K562 (cell line): ENCODE results near the gene KCNJ14. TPM values are rescaled to one million over a fixed set of nuclear protein-coding genes. Genes with fewer than 3 reads are reported as not detected.

ENCODE experiments used
- BCLAF1 ChIP-seq, 2 experiments: fragments of 450-650 bp in 1 of 2; IDR thresholded peaks; 2 replicates each; pipeline ENCODE4 v1.6.1; 2011 to 2017; ENCODE audit warnings: low read depth in 2 of 2, antibody characterized with exemption in 1 of 2, borderline replicate concordance in 1 of 2, low read length in 1 of 2, mild to moderate bottlenecking in 1 of 2, mixed read lengths in 1 of 2; ENCODE audit not compliant: control insufficient read depth in 1 of 2
- HDAC2 ChIP-seq: fragments of 450-650 bp; IDR thresholded peaks from 2 replicates; pipeline ENCODE4 v1.6.1; 2016; ENCODE audit warnings: mild to moderate bottlenecking
- MITF ChIP-seq: IDR thresholded peaks from 2 replicates; pipeline ENCODE4 v1.6.1; 2014; ENCODE audit warnings: antibody characterized with exemption
- NBN ChIP-seq: fragments of 450-650 bp; IDR thresholded peaks from 2 replicates; pipeline ENCODE4 v1.6.1; 2016; ENCODE audit warnings: low read depth, mild to moderate bottlenecking
- SP1 ChIP-seq: sonication (generic); formaldehyde crosslinking; IDR thresholded peaks from 2 replicates; pipeline ENCODE4 v1.8.1; 2022; ENCODE audit warnings: mild to moderate bottlenecking, missing genetic modification reagents
- TEAD4 ChIP-seq, 2 experiments: sonication (generic) in 1 of 2; formaldehyde crosslinking in 1 of 2; IDR thresholded peaks; 2 replicates each; pipeline versions ENCODE4 v1.6.1 to v1.8.0; 2012 to 2022; ENCODE audit warnings: borderline replicate concordance in 1 of 2, inconsistent platforms in 1 of 2, low read length in 1 of 2, mild to moderate bottlenecking in 1 of 2, missing genetic modification reagents in 1 of 2
- ZFP1 ChIP-seq: fragments of 450-650 bp; formaldehyde crosslinking; IDR thresholded peaks from 2 replicates; pipeline ENCODE4 v1.4.0; 2020; ENCODE audit warnings: mild to moderate bottlenecking, mixed read lengths
- ZFX ChIP-seq: sonication (generic); formaldehyde crosslinking; IDR thresholded peaks from 2 replicates; pipeline ENCODE4 v1.8.0; 2022; ENCODE audit warnings: mild to moderate bottlenecking, missing genetic modification reagents, moderate library complexity
- ZKSCAN1 ChIP-seq: fragments of 150-350 bp; IDR thresholded peaks from 2 replicates; pipeline ENCODE4 v1.6.1; 2016; ENCODE audit warnings: low read depth, low read length
- ZNF140 ChIP-seq: fragments of 250-450 bp; sonication (Bioruptor Pico); IDR thresholded peaks from 2 replicates; pipeline ENCODE4 v1.8.0; 2021; ENCODE audit warnings: moderate library complexity, mild to moderate bottlenecking, inconsistent platforms
- ZNF518B ChIP-seq: fragments of 250-450 bp; sonication (Bioruptor Pico); IDR thresholded peaks from 2 replicates; pipeline ENCODE4 v1.5.0; 2021; ENCODE audit warnings: mild to moderate bottlenecking, moderate library complexity
- polyA plus RNA-seq, 8 experiments: library from polyadenylated mRNA; depleted of rRNA in 4 of 8; stranded (reverse) in 5 of 8; unstranded in 3 of 8; fragments of >200 nt; fragmentation: Nextera tagmentation in 2 of 8; fragmentation: Illumina TruSeq in 1 of 8; extraction: Ambion mirVana in 2 of 8; extraction: Trizol in 1 of 8; gene quantifications; 2 replicates each; pipeline versions ENCODE4 v1.2.1 to v1.2.3, GENCODE V29; 2011 to 2014; ENCODE audit warnings: inconsistent platforms in 1 of 8, missing spikeins in 1 of 8
- total RNA-seq, 7 experiments: library from RNA; depleted of rRNA in 6 of 7; stranded (reverse); fragments of >200 nt in 6 of 7; fragmentation: Illumina TruSeq in 2 of 7; extraction: Trizol in 2 of 7; gene quantifications; 2 replicates each; pipeline versions ENCODE4 v1.2.1 to v1.2.3, GENCODE V29; 2011 to 2021; ENCODE audit warnings: low replicate concordance in 1 of 7

KCNJ14 gene
- total and polyA plus RNA-seq, 9 of the 15 experiments (the other 6 are each of a cell fraction or from before 2014, with no cell fraction given): 0.15 to 1.6 (median 0.49) TPM

- TF ChIP-seq ZFX: peak; percentile 97
- TF ChIP-seq HDAC2: no peak
- TF ChIP-seq ZFP1 (CRISPR knock-in tag): no peak
- no peak for TF ChIP-seq ZNF518B (CRISPR knock-in tag)
- TF ChIP-seq SP1: peak; percentile 79
- no peak for TF ChIP-seq BCLAF1 (IDR thresholded peaks at IDR 0.05; ENCODE audit: borderline replicate concordance in 1 of 2, control insufficient read depth in 1 of 2, low read depth in 2 of 2, low read length in 1 of 2)
- TF ChIP-seq TEAD4 (IDR thresholded peaks at IDR 0.05; ENCODE audit: low read length): 0 out of 2 replicates have a peak, but pooled peaks have one; percentile 31
- no peak for TF ChIP-seq TEAD4 (CRISPR knock-in tag; IDR thresholded peaks at IDR 0.05; ENCODE audit: borderline replicate concordance)
- no peak for TF ChIP-seq MITF
- TF ChIP-seq ZKSCAN1: no peak
- TF ChIP-seq NBN: no peak; the same call in 1 of the 2 replicates
- no peak for TF ChIP-seq ZNF140 (CRISPR knock-in tag)
These were observed 37.7 kb downstream of the KCNJ14 start (continued) for GRCh38 chr19:48492925-48493717.
